Left forelimb (tissue), 1 donor: Measurements from ENCODE around the gene MOK.

Source experiments
- DNase-seq: peaks from one replicate; pipeline ENCODE4 v3.0.0-alpha.2; 2018; ENCODE audit warnings: low spot score

MOK gene

DNA sequence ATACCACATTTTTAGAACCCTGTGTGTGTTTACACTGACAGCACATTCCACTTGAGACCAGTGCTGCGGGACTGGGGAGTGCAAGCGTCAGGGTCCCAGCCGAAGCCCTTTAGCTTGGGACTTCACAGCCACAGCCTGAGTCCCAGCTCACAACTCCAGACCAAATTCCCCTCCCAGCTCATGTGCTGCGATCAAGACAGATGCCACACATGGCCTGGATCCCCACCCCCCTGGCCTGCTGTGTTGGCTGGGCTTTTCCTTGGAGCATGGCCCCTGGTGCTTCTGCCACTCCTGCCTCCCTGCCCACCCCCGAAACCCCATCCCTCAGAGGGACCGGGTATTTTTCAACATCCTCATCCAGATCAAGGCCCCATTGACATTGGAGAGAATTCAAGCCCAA, 101.6 kb downstream of the MOK start:
- no peak for DNase-seq

DNA sequence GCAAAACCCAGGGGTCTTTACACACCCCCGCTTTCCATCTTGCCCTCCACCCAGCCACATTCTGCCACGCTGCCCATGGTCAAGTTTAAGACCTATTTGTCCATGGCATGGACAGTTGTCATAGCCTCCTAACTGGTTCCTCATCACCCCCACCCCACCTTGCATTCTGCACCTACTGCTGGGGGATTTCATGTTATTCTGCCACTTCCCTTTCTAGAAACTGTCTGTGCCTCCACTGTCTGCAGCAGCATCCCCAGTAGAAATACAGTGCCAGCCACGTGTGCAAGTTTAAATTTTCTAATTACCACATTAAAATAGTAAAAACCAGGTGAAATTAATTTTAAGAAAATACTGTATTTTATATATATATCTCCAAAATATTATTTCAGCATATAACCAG, 102.0 kb downstream of the MOK start:
- no peak for DNase-seq

DNA sequence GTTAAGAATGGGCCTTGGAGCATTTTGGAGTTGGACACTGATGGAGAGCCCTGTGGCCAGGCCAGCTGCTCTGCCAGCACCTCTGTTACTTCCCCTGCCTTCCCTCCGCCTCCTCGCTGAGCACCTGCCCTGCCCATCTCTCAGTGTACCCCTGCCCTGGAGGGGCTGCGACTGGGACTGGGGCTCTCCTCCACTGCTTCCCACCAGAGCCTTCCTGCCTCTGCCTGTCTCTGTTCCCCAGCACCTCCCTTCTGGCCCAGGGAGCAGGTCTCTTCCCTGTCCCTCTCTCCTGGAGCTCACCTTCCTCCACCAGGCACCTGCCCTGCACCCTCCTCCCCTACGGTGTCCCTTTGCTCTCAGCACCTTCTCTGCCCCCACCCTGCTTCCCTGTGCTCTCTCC, 103.2 kb downstream of the MOK start:
- no peak for DNase-seq

DNA sequence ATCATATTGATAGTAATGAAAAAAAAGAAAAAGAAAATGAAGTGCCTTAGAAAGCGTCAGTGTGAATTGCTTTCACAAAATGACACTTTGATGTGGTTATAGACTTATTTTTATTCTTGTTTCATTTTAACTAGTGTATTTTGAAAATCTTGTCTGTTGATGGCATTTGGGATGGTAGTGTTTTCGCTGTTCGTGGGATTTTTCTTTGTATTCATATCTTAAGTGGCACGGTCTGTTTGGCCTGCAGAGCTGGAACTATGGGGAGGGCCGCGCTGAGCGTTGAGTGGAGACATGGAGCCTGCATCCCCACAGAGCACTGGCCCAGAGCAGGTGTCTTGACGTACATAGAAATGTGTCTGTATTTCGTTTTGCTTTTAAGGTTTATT, 103.6 kb downstream of the MOK start:
- DNase-seq, result no peak

DNA sequence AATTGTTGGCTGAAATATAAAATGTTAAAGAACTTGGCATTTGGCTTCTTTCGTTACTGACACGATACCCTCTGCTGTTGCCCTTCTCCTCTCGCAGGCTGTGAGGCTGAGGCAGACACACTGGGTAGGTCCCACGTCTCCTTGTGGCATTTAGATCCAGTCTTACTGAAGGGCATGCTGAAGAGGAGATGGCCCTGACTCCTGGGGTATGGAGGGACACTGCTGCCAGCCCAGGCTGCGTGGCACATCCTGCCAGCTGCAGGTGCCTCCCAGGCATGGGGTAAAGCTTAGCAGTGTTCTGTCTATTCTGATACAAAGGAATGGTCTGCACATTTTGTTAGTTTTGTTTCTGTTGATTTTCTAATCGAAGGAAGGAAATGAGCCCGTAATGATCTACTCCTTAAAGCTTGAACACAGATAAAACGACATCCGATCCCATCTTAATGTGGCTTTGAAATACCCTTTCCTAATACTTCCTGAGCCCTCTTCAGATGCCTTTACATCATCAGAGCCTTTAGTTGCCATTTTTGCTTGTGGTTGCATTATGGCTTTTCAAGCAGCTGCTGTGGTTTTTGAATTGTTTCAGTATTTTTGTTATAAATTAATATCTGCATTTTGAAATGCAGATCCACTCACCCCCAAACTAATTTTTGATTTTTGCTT, 104.1 kb downstream of the MOK start:
- no peak for DNase-seq

DNA sequence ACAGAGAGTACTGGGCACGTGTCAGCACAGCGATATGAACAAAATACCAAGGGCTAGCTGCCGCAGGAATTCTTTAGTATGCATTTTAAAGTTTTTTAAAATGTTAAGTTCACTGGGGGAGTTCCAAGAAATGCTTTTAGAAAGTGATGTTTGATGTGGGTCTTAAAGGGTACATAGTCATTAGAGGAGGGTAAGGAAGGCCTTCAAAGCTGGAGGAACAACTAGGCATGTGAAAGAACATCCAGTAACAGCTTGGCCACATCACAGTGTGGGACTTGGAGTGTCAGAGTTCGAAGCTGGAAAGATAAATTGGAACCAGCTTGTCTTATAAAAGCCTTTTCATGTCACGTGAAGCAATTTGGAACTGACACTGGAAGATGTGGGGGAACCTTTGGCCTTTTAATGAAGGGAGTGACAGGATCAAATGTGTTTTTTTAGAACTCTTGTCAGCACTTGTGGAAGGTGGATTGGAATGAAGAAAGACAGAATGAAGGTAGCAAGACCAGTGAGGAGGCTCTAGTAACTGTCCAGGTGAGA, 107.6 kb downstream of the MOK start:
- no peak for DNase-seq

DNA sequence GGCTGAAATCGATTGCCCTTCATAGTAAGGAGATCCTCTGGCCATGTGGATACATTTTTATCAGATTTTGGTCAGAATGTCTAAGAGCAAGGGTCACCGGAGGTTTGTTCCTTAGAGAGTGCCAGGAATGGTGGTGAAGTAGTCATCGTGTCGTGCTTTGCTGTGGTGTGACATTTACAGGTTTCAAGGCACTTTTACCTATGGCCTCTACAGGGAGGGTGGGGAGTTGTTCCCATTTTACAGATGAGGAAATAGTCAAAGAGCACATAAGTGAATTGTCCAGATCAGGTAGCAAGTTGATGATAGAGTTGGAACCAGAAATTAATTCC, 108.1 kb downstream of the MOK start:
- no peak for DNase-seq

DNA sequence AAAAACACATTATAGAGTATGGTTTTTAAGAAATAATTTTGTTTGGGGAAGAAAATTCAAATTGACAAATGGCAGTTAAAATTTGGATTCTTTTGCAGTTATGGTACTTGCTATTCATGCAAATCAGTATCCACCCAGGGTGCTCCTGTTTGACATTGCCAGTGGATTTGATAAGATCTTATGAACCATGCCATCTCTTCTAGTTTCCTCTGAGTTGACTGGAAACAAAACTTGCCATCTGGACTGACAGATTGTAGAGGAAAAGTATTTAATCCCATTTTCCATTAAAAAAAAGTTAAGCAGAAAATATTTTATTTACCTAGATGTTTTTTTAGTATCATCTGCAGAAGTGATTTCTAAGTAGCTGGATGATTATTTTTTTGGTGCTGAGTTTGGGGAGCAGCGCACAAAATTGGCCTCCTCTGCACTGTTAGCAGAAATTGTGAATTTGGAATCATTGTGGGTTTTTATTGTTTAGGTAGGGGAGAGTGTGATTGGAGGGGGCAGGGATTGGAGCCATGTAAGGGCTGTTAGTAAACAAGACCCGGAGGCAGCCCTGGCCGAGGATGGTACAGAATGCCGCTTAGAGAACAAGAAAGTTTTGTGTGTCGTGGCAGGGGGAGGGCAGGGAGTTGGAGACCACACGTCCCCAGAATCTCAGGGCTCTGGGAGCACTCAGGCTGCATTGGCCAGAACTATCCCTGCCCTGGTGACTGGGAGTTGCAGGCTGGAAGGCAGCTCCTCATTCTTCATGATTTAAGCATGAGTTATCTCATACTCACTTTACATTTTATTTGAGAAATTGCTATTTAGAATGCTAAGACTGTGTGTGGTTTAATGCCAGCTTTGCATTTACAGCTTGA, 108.7 kb downstream of the MOK start:
- DNase-seq, result no peak

DNA sequence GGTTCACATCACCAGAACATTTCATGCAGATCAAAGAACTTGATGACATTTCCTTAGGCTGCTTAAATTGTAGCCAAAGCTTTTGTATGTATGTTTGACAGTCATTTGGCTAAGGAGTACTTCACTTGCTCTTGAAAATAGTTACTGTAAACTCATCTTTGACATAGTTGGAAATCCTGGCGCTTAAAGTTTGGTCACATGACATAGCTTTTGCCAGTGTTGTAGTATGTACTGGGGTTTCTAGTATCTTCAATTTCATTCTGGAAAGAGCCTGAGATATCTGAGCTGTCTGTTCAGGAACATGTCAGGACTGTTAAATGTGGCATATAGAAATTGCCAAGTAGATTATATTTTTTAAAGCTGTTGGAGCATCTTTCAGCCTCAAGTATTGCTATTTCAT, 109.5 kb downstream of the MOK start:
- DNase-seq, result no peak

DNA sequence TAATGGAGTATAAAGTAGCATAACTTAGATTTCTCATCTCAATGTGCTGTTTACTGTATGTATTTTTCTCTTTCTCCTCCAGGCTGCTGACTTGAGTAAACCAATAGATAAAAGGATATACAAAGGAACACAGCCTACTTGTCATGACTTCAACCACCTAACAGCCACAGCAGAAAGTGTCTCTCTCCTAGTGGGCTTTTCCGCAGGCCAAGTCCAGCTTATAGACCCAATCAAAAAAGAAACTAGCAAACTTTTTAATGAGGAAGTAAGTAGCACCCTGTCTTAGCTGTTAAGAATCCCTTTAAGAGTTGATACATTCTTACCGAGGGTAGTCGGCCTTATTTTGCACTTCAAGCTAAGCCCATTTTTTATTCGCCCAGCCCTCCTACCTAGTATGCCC, 110.1 kb downstream of the MOK start:
- no peak for DNase-seq

DNA sequence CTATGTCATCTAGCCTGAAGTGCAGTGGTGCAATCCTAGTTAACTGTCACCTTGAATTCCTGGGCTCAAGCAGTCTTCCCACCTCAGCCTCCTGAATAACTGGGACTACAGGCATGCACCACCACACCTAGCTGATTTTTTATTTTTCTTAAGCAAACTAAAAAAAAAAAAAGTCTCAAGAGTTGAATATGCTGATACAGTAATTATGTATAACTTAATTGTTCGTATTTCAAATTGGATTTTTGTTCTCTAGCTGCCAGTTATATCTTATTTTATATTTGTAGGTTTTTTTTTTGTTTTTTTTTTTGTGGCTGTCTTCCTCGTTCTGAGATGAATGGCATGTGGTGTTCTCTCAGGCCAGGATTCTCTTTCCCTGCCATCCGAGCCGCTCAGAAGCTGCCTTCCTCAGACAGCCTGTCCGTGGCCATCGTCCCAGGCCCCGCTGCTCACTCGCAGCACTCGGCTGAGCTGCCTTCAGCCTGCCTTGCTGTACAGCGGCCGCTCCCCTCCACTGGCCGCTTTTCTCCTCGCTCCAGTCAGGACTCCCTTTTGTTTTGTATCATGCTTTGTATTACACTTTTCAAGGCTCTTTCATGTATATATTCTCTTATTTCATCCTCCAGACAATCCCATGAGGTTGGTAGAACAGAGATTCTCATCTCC, 112.0 kb downstream of the MOK start:
- no peak for DNase-seq

DNA sequence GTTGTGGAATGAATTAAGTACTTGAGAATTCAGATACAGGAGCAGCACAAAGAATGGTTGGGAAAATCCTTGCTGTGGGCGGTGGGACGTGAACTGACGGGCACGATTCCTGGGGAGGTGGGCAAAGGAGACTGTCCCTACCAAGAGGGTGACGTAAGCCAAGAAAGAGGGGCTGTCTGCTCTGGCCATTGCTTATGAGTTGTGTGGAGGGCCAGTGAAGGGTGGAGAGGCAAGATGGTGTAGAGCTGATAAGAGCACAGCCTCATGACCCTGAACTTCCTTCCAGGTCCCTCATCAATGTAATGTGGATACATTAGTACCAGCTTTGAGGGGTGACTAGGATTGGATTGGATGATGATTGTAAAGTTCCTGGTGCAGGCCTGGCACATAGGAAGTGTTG, 115.1 kb downstream of the MOK start:
- no peak for DNase-seq

DNA sequence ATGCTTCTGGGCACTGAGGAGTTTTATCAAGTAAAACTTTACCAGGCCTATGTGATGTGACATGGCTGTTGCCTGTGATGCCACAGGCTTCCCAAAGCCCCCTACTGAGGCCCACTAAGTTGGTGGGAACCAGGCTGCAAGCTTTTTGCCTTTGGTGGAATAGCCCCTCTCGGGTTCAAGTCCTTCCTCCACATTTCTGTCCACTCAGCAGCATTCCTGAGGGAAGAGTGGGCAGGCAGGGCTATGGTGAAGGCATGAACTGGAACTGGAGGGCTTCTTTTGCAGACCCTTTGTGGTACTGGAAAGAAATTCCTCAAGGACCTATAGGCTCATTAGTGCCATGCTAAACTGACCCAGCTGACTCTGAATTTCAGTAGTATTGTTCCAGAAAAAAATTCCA, 116.8 kb downstream of the MOK start:
- no peak for DNase-seq

DNA sequence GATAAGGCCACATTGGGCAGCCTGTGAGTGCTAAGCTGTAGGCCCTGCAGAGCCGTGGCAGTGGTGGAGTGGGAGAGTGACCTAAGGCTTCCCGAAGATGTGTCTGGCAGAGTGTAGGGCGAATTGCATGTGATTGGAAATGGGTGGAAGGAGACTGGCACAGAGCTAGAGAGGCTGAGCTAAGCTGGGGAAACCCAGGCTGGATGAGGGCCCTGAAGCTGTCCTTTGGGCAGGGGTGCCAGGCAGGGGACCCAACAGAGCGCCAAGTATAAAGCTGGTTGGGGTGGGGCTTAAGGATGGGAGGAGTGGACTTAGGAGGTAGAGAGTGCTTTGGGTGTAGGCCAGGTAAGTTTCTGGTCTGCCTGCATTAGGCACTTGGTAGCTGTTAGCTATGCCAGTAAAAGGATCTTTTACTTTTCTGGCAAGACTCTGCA, 117.4 kb downstream of the MOK start:
- DNase-seq, result no peak

DNA sequence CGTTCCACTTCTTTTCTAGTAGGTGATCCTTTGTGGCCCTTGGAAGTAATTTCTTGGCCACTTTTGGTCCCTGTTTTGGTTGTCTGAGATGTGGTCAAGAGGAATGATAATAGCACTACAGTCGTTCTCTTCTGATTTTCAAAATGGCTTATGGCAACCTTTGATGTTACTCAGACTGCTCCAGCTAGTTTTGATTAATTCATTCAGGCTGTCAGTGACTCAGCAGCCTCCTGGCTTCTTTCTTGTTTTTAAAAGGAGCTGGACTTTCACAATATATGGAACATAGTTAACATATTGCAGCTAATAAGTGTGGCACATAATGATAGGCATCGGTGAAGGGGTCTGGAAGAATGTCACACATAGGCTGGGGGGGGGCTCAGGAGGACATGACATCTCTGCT, 117.9 kb downstream of the MOK start:
- no peak for DNase-seq

DNA sequence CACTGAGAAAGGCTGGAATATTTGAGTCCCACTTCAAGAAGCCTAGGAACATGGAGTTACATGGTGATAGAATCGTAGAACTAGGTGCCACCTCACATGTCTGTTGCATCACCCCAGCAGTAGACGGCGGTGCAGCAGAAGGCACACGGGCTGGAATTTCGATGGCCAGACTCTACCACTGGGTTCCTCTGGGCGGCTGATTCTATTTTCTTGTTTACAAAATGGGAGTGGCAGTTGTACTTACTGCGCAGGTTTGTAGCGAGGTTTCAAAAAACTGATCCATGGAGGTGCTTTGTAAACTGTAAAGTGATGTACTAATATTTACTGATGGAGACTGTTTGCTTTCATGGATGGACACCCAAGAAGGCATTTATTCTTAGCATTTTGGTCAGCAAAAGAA, 119.6 kb downstream of the MOK start:
- DNase-seq, result no peak

DNA sequence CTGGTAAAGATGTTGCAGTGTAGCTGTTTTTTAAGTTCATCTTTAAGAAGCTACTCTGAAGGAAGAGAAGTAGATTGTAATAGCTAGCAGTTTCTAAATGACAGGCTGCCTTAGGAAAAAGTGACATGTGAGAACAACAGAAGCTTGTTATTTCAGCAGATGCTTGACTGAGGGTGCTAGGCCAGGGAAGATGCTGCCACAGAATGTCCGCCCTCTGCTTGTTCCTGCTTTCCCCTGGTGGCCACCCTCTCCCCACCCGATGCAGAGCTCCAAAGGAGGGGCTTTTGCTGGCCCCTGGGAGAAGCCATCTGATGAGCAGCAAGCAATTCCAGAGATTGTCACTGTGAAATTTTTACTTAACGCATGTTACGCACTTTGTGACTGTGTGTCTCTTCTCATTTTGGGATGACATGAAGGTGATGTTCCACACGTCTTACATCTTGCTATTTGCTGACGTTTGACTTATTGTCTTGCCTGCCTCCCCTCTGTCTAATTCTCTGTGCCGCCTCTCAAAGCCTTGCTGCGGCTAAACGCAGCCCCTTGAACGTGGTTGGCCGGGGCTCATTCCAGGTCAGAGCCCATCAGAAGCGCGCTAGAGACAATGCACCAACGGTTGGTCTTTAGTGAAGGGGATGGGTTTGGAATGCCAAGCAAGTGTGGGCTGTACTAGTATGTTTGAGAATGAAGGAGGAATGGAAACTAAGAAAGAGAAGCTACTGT, 120.5 kb downstream of the MOK start:
- DNase-seq, result no peak

DNA sequence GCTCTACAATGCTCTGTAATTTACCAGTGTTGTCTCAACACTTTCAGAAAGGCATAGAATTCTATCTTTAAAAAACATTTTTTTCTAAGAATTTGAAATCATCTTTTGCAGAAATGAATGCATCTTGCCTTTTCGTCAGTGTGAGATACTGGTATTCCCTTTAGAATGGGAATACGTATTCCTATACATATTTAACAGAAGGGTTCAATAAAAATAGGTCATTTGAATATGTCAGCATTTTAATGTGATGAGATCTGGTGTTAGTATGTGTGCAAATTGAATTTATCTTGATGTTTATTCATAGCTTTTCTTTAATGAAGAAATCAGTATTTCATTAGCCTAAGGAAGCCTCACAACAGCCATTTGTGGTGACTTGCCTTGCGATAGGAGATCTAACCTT, 121.1 kb downstream of the MOK start:
- no peak for DNase-seq

DNA sequence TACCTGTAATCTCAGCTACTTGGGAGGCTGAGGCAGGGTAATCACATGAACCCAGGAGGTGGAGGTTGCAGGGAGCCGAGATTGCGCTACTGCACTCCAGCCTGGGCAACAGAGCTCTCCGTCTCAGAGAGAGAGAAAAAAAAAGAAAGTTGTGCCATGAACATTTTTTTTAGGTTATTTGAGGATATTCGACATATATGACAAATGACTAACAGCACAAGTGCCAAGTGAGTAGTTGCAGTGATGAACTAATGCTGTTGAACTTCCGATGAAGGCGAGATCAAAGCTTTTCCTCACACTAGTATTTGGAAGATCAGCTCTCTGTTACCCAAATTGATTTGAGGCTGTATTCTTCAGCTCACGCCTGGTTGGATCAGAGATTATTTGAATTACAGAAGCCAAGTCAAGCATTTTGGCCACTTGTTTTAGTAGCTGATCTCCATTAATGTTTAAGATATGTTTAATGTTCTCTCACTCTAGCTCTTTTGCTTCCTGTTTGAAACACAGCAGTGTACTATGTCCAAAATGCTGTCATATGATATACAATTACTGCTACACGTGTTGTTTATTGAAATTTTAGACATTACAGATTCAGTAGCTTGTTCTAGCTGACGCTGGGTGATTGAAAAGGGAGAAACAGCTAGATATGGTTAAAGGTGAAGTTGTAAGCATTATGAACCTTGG, 121.9 kb downstream of the MOK start:
- no peak for DNase-seq

DNA sequence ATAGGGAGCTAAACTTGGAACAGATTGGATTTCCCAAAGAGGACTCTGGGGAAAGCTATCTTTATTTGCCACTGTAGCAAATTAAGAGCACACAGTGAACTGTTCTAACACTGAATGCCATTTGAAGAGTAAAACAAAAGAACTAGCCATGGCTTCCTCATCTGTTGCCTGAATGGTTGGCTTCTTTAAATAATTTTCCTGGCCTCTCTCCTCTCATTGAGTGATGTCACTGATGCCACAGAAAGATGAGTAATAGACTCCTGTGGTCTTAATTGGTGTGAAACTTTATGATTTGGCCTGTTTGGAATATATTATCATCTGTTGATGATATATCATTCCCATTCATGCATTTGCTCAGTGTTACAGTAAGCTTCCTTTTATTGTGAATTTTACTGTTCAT, 122.8 kb downstream of the MOK start:
- no peak for DNase-seq

DNA sequence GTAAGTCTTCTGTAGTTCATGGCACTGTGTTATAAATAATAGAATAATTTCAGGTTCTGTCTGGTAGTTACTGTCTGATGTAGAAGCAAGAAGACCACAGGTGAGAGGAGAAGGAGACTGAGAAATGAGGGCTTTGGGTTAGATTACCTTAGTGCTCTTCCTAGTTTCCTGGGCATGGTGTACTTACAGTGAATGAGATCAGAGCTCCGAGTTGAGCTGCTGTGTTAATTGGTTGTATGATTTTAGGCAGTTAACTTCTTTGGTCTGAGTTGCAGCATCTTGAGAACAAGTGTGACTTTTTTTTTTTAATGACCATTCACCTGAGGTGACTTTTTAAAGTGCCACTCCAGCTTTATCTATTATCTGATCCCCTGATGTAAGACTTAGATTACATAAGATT, 123.8 kb downstream of the MOK start:
- DNase-seq, result no peak
